ENCODE data around the gene YIPF2. TPM values are rescaled to one million over a fixed set of nuclear protein-coding genes. Genes with fewer than 3 reads are reported as not detected.

The YIPF2 gene
- total RNA-seq, 1 experiment from 2014 or later = 78.1 TPM

GRCh38 chr19:10887616-10888367 is 40.6 kb downstream of the YIPF2 start:
- no peak for DNase-seq
- Histone ChIP-seq H3K4me1 (no peaks in the 10 kb centered on the region), H3K36me3 (ENCODE audit: control insufficient read depth, insufficient read depth, low read length) (no peaks in the 10 kb centered on the region), H3K27me3 (replicated peaks; ENCODE audit: control insufficient read depth, insufficient read depth, low read length) (no peaks in the 10 kb centered on the region), H3K9me3 (no peaks in the 10 kb centered on the region), H3K4me3 (ENCODE audit: low read depth, low read length) (no peak overlapping the region)
- CTCF ChIA-PET = interaction anchor here (0.7 to 1.0 kb wide), 2 partner anchors 15 to 23 kb away, joined by 4 to 6 read pairs; no protein-coding TSS in a partner anchor
- POLR2A ChIA-PET = interaction anchor here (0.6 kb wide), 1 partner anchor 46 kb away, joined by 4 read pairs; no protein-coding TSS in a partner anchor
- H3K4me3 Mint-ChIP-seq (ENCODE audit: unreplicated experiment) = no peak overlapping the region
- H3K27me3 Mint-ChIP-seq (ENCODE audit: insufficient read depth, unreplicated experiment) = no peaks in the 10 kb centered on the region
- H3K27ac Mint-ChIP-seq (ENCODE audit: unreplicated experiment) = no peak overlapping the region
- H3K4me1 Mint-ChIP-seq (ENCODE audit: low read depth, unreplicated experiment) = no peaks in the 10 kb centered on the region
- no peaks in the 10 kb centered on the region for H3K9me3 Mint-ChIP-seq (ENCODE audit: unreplicated experiment)
- peaks cover 13% of the 10 kb centered on the region for H3K36me3 Mint-ChIP-seq (ENCODE audit: insufficient read depth, unreplicated experiment)
- intact Hi-C loops (cut with micrococcal nuclease; ENCODE audit: unreplicated experiment) = no loop called here
- no peak for TF ChIP-seq CTCF (IDR thresholded peaks at IDR 0.05; ENCODE audit: insufficient read depth in 1 of 2, low read depth in 1 of 2, low read length in 1 of 2, severe bottlenecking in 1 of 2, unreplicated experiment in 1 of 2)
- BruUV-seq (replicated peaks) = no TSS peak

- CTCF ChIA-PET = interaction anchor here (0.6 kb wide), 1 partner anchor 788 kb away, joined by 5 read pairs; no protein-coding TSS in a partner anchor
- intact Hi-C loops (cut with micrococcal nuclease; ENCODE audit: unreplicated experiment) = no loop called here
Measured at GRCh38 chr19:10885201-10886169, 43.0 kb downstream of the YIPF2 start.

More at GRCh38 chr19:10885201-10886169, 43.0 kb downstream of the YIPF2 start:
- no TSS peak for BruUV-seq (replicated peaks)
- no peaks in the 10 kb centered on the region for H3K36me3 ChIP-seq (ENCODE audit: control insufficient read depth, insufficient read depth, low read length)
- no peaks in the 10 kb centered on the region for H3K27me3 ChIP-seq (replicated peaks; ENCODE audit: control insufficient read depth, insufficient read depth, low read length)
- no peaks in the 10 kb centered on the region for H3K27me3 Mint-ChIP-seq (ENCODE audit: insufficient read depth, unreplicated experiment)
- no peak overlapping the region for H3K4me3 ChIP-seq (ENCODE audit: low read depth, low read length)
- no peaks in the 10 kb centered on the region for H3K9me3 ChIP-seq
- peaks cover 7% of the 10 kb centered on the region for H3K36me3 Mint-ChIP-seq (ENCODE audit: insufficient read depth, unreplicated experiment)
- no peak overlapping the region for H3K27ac Mint-ChIP-seq (ENCODE audit: unreplicated experiment)
- peaks cover 6% of the 10 kb centered on the region for H3K4me1 Mint-ChIP-seq (ENCODE audit: low read depth, unreplicated experiment)
- no peaks in the 10 kb centered on the region for H3K9me3 Mint-ChIP-seq (ENCODE audit: unreplicated experiment)
- no peak for DNase-seq
- POLR2A ChIA-PET = no interaction called here
- TF ChIP-seq CTCF (IDR thresholded peaks at IDR 0.05; ENCODE audit: insufficient read depth in 1 of 2, low read depth in 1 of 2, low read length in 1 of 2, severe bottlenecking in 1 of 2, unreplicated experiment in 1 of 2) = no peak
- no peak overlapping the region for H3K4me3 Mint-ChIP-seq (ENCODE audit: unreplicated experiment)
- 0 out of 2 replicates have a peak, but pooled peaks cover 7% of the 10 kb centered on the region for H3K4me1 ChIP-seq
